WI38 (cell line): ENCODE measurements around the gene HAUS3.
A peak's percentile ranks its signal among the peaks of the same experiment; 100 is the strongest.

ENCODE experiments used
- H3K4me3 ChIP-seq: 2 replicates; pipeline ENCODE4 v1.5.1; 2011; ENCODE audit warnings: low read depth, mild to moderate bottlenecking, control low read depth, low read length
- CTCF ChIP-seq: IDR thresholded peaks from 2 replicates; pipeline ENCODE4 v1.5.1; 2012; ENCODE audit warnings: low read depth, mild to moderate bottlenecking, control low read depth, low read length

Gene HAUS3

DNA sequence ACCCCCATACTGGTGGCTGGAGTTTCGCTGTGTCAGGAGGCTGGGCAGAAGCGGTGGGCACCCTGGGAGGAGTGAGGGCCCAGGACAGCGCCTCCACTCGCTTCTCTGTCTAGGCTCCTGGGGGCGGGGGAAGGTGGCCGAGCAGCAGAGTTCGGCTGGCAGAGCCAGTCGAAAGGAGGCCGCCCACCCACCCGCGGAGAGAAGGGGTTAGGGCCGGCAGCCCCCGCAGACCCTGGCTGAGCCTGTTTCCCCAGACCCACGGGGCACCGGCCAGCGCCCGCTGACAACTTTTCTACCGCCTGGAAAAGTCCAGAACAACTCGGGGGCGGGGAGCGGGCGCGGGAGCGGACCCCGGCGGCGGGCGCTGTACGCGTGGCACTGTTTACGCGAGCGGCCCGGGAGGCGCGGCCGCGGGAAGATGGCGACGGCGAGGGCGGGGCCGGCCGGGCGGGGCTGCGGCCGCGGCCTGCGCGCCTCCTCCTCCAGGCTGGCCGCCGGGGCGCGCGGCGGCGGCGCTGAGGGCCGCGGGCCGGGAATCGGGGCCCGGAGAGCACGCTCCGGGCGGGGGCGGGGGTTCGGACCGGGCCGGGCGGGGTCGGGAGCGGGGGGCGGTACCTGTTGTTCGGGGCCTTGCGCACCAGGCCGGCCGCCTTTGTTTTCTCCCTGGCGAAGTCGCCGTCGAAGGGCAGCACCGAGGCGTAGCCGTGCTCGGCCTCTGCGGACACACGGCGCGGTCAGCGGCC lies 19.4 kb upstream of the HAUS3 start:
- H3K4me3 ChIP-seq: peak overlapping the region; percentile 84
- TF ChIP-seq CTCF: no peak

- no peak for TF ChIP-seq CTCF
- H3K4me3 ChIP-seq: peak overlapping the region; percentile 84
Measured at GRCh38 chr4:2260344-2261109, 18.6 kb upstream of the HAUS3 start.

GRCh38 chr4:2259541-2260343 lies 17.8 kb upstream of the HAUS3 start:
- H3K4me3 ChIP-seq: peak overlapping the region; percentile 84
- TF ChIP-seq CTCF: no peak

DNA sequence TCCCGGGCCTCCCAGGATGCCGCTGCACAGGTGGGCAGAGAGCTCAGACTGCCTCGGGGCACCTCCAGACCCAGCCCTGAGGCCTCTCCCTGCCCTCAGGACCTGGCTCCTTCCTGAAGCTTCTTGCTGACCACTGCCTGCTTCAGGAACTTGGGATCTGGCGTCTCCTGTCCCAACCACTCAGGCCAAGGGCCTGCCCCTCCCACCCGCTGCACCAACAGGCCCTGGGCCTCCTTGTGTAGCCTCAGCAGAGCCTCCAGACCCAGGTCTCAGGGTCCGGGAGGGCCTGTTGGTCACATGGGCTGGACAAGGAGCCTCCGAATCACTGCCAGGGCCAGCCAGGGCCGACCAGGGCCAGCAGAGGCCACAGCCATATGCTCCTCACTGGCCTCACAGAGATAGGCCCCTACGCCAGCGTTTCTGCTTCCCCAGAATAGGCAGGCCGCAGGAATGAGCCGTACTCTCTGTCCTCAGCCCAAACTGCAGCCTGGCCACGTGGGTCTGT lies 17.2 kb upstream of the HAUS3 start:
- H3K4me3 ChIP-seq: no peak overlapping the region
- no peak for TF ChIP-seq CTCF

DNA sequence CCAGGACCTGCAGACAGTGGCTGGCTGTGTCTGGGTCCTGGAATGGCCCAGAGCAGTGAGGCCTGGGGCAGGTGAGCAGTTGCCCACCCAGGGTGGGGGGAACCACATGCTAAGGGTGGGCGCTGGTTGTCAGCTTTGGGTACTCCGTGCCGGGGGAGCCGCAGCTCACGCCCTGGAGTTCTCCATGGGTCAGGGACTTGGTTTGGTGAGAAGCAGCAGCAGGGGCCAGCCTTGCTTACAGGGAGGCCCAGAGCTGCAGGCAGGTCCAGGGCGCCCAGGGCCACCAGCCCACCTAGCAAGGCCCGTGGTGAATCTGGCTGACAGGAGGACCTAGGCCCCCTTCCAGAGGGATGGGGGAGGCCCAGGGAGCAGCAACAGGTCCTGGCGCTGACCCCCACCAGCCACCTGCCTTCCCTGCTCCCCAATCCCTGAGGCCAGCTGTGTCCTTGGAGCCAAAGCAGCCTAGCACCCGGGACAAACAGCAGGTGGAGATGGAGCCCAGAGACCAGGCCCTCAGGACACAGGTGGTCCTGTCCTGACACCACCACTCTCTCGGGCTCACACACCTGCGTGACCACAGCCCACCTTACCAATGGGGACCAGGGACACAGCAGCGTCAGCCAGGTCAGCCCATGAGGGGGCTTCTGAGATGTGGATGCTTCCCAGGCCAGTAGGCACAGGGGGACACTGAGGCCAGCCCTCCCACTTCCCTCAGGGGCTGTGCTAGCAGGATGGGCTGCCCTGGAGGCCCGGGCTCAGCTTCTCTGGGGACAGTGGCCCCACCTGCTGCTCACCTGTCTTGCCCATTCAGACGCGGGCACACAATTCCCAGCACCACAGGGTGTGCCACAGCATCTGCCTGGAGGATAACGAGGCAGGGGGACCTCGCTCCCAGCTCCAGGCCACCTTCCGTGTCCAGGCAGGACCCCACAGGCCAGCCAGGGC lies 16.4 kb upstream of the HAUS3 start:
- no peak for TF ChIP-seq CTCF

GRCh38 chr4:2257361-2258081 lies 15.6 kb upstream of the HAUS3 start:
- TF ChIP-seq CTCF: no peak
- H3K4me3 ChIP-seq: no peak overlapping the region

More for the DNA sequence above, 16.4 kb upstream of the HAUS3 start:
- no peak overlapping the region for H3K4me3 ChIP-seq
